PC-3 (cell line): ENCODE results near the gene MYORG.

Source experiments
- EZH2 ChIP-seq: fragments of 300-600 bp; sonication (generic); IDR thresholded peaks from one replicate; pipeline ENCODE4 v1.6.1; 2017; ENCODE audit warnings: antibody characterized with exemption, mild to moderate bottlenecking, low read length; ENCODE audit not compliant: unreplicated experiment
- TF ChIP-seq, protein P1 (sequence below): fragments of 300-600 bp; sonication (generic); conservative IDR thresholded peaks from 2 replicates; pipeline ENCODE4 v1.5.1; 2017; ENCODE audit warnings: antibody characterized with exemption, low read depth, mild to moderate bottlenecking, low read length

DNA sequence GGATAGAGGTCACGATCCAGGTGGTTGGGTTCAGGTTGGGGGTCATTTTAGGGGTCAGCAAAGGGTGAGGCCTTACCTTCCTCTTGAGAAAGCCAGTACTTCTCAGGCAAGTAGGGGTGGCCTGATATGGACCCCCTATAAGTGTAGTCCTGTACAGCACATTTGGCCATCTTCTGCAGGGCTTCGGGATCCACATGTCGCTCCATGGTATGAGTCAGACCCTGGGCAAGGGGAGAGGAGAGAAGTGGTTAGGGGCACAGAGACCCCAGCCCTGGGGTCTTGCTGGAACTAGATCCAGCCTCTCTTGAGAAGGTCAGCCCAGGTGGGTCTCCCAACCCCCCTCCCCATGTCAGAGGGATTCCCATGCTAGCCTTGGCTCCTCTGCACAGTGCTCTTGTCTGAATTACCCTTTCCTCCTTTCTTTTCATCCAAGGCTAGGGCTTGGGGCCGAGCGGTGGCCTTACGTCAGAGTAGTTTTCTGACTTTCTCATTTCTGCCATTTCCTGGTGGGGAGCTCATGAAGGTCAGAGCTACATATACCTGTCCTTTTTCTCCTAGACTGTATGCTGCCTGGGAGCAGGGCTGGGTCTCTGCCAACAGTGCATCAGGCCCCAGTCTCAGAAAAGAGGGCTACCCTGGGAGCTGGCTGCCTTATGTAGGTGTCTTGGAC lies 9.0 kb upstream of the MYORG start:
- TF ChIP-seq, protein P1, sequence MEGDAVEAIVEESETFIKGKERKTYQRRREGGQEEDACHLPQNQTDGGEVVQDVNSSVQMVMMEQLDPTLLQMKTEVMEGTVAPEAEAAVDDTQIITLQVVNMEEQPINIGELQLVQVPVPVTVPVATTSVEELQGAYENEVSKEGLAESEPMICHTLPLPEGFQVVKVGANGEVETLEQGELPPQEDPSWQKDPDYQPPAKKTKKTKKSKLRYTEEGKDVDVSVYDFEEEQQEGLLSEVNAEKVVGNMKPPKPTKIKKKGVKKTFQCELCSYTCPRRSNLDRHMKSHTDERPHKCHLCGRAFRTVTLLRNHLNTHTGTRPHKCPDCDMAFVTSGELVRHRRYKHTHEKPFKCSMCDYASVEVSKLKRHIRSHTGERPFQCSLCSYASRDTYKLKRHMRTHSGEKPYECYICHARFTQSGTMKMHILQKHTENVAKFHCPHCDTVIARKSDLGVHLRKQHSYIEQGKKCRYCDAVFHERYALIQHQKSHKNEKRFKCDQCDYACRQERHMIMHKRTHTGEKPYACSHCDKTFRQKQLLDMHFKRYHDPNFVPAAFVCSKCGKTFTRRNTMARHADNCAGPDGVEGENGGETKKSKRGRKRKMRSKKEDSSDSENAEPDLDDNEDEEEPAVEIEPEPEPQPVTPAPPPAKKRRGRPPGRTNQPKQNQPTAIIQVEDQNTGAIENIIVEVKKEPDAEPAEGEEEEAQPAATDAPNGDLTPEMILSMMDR: no peak
- TF ChIP-seq EZH2: no peak
